HL-60 (cell line): ENCODE measurements around the gene MUTYH.

Experiments used
- DNase-seq, 2 experiments: peaks; one replicate each; pipeline ENCODE4 v3.0.0-alpha.2; 2010 to 2020; ENCODE audit warnings: low read depth in 1 of 2, low spot score in 1 of 2
- H3K27ac ChIP-seq: fragments of 250-450 bp; sonication (Bioruptor Pico); replicated peaks from 2 replicates; pipeline ENCODE4 v1.5.1; 2020; ENCODE audit warnings: mild to moderate bottlenecking, moderate library complexity
- H3K27me3 ChIP-seq: fragments of 250-450 bp; sonication (Bioruptor Pico); 2 replicates; pipeline ENCODE4 v1.5.1; 2021; ENCODE audit warnings: mild to moderate bottlenecking, moderate library complexity; ENCODE audit not compliant: insufficient read depth, poor library complexity, severe bottlenecking
- H3K4me3 ChIP-seq: replicated peaks from 2 replicates; pipeline ENCODE4 v1.5.1; 2011; ENCODE audit warnings: mild to moderate bottlenecking, control low read depth, low read length; ENCODE audit not compliant: insufficient read depth
- GABPA ChIP-seq: IDR thresholded peaks from 2 replicates; pipeline ENCODE4 v1.6.1; 2012; ENCODE audit warnings: low read depth
- POLR2AphosphoS5 ChIP-seq: IDR thresholded peaks from 2 replicates; pipeline ENCODE4 v1.6.1; 2012; ENCODE audit warnings: low read depth
- SPI1 ChIP-seq: IDR thresholded peaks from 2 replicates; pipeline ENCODE4 v1.6.1; 2012; ENCODE audit warnings: low read depth, mild to moderate bottlenecking, borderline replicate concordance
- TF ChIP-seq, protein P1 (sequence below): IDR thresholded peaks from one replicate; pipeline ENCODE4 v1.5.1; 2011; ENCODE audit warnings: low read length, control low read depth, inconsistent platforms; ENCODE audit not compliant: insufficient read depth
- TF ChIP-seq, protein P2 (sequence below): IDR thresholded peaks from 2 replicates; pipeline ENCODE4 v1.6.1; 2012; ENCODE audit warnings: low read depth; ENCODE audit not compliant: insufficient replicate concordance

Gene MUTYH

DNA sequence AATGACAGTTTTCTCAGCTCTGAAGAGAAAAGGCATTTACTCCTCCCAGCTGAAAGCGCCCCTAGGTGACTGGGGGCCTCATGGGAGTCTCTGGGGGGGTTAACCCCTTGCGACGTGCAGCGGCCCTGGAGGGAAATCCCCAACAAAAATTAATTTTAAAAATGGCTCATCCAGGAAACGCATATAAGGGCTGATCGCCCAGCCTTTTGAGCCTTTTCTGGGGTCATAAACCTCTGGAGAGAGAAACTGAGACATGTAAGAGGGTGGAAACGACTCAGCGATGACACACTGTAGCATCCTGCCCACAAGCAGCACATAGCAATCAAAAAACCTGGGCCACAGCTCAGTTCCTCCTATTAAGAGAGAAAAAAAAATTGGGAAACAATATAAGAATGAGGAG lies 33.9 kb downstream of the MUTYH start:
- Histone ChIP-seq H3K27me3 (no peaks in the 10 kb centered on the region), H3K27ac (no peak overlapping the region), H3K4me3 (no peak overlapping the region)
- no peak for DNase-seq
- no peak for TF ChIP-seq POLR2AphosphoS5
- TF ChIP-seq, protein P1, sequence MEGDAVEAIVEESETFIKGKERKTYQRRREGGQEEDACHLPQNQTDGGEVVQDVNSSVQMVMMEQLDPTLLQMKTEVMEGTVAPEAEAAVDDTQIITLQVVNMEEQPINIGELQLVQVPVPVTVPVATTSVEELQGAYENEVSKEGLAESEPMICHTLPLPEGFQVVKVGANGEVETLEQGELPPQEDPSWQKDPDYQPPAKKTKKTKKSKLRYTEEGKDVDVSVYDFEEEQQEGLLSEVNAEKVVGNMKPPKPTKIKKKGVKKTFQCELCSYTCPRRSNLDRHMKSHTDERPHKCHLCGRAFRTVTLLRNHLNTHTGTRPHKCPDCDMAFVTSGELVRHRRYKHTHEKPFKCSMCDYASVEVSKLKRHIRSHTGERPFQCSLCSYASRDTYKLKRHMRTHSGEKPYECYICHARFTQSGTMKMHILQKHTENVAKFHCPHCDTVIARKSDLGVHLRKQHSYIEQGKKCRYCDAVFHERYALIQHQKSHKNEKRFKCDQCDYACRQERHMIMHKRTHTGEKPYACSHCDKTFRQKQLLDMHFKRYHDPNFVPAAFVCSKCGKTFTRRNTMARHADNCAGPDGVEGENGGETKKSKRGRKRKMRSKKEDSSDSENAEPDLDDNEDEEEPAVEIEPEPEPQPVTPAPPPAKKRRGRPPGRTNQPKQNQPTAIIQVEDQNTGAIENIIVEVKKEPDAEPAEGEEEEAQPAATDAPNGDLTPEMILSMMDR, result no peak
- TF ChIP-seq GABPA, result no peak
- TF ChIP-seq, protein P2, sequence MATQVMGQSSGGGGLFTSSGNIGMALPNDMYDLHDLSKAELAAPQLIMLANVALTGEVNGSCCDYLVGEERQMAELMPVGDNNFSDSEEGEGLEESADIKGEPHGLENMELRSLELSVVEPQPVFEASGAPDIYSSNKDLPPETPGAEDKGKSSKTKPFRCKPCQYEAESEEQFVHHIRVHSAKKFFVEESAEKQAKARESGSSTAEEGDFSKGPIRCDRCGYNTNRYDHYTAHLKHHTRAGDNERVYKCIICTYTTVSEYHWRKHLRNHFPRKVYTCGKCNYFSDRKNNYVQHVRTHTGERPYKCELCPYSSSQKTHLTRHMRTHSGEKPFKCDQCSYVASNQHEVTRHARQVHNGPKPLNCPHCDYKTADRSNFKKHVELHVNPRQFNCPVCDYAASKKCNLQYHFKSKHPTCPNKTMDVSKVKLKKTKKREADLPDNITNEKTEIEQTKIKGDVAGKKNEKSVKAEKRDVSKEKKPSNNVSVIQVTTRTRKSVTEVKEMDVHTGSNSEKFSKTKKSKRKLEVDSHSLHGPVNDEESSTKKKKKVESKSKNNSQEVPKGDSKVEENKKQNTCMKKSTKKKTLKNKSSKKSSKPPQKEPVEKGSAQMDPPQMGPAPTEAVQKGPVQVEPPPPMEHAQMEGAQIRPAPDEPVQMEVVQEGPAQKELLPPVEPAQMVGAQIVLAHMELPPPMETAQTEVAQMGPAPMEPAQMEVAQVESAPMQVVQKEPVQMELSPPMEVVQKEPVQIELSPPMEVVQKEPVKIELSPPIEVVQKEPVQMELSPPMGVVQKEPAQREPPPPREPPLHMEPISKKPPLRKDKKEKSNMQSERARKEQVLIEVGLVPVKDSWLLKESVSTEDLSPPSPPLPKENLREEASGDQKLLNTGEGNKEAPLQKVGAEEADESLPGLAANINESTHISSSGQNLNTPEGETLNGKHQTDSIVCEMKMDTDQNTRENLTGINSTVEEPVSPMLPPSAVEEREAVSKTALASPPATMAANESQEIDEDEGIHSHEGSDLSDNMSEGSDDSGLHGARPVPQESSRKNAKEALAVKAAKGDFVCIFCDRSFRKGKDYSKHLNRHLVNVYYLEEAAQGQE, result no peak
- no peak for TF ChIP-seq SPI1

DNA sequence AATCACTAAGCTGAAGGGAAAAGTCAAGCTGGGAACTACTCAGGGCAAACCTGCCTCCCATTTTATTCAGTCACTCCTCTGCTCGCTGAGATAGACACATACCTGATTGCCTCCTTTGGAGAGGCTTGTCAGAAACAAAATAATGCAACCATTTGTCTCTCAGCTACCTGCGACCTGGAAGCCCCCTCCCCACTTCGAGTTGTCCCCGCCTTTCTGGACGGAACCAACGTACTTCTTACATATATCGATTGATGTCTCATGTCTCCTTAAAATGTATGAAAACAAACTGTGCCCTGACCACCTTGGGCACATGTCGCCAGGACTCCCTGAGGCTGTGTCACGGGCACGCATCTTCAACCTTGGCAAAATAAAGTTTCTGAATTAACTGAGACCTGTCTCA lies 35.0 kb downstream of the MUTYH start:
- Histone ChIP-seq H3K27ac (no peak overlapping the region), H3K4me3 (no peak overlapping the region), H3K27me3 (no peaks in the 10 kb centered on the region)
- DNase-seq, result no peak
- TF ChIP-seq SPI1, result no peak
- no peak for TF ChIP-seq GABPA
- TF ChIP-seq, protein P1, result no peak
- TF ChIP-seq POLR2AphosphoS5, result no peak

DNA sequence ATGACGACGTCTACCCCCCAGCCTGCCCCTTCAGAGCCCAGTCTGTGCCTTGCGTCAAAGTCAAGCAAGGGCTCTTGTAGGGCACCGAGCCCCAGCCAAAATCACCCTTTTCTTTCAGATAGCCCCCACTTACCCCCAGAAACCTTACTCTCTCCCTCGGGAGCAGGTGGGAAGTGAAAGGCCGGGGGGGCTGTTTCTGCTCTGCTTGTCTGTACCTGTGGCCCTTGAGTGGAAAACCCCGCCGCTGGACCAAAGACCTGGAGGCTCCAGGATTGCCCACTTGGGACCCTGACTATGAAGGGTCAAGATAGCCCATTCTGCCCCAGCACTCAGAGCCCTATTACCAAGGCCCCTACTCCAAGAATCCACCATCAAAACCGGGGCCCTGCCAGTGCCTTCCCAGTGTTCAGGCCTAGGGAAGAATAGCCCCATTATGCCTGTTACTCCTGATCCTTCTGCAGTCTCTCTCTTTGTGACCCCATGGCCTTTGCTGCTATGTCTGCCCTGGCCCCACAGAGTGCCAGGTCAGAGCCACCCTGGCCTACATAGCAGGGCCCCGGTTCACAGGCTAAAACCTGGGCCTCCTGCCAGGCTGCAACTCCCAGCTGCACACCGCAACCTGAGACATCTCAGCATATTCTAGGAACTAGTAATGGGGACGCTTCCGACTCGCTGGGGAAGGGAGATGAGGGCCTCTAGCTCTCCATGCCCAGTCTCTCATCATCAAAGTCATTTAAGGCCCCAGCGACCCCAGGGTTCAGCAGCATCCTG lies 35.7 kb downstream of the MUTYH start:
- no peaks in the 10 kb centered on the region for H3K27me3 ChIP-seq
- H3K4me3 ChIP-seq, result peak overlapping the region; percentile 62
- TF ChIP-seq GABPA (no peak), SPI1 (no peak)
- TF ChIP-seq, protein P2, result no peak
- TF ChIP-seq, protein P1, result no peak
- peak overlapping the region; percentile 94 for H3K27ac ChIP-seq
- no peak for DNase-seq
